HG02970 (cell line): Measurements from ENCODE around the gene KCNN3.
A peak's percentile ranks its signal among the peaks of the same experiment; 100 is the strongest.
"Not testable (repeated sequence)": the region's sequence is repeated elsewhere in the genome, so short reads cannot be mapped to it uniquely, and the experiment has no call there.

Experiments used
- ATAC-seq: cut with Tn5 transposase; IDR thresholded peaks from one replicate; pipeline ENCODE4 v1.9.1; 2021; ENCODE audit warnings: mild to moderate bottlenecking, moderate library complexity, moderate number of reproducible peaks; ENCODE audit not compliant: unreplicated experiment, low FRiP score

Gene KCNN3

DNA sequence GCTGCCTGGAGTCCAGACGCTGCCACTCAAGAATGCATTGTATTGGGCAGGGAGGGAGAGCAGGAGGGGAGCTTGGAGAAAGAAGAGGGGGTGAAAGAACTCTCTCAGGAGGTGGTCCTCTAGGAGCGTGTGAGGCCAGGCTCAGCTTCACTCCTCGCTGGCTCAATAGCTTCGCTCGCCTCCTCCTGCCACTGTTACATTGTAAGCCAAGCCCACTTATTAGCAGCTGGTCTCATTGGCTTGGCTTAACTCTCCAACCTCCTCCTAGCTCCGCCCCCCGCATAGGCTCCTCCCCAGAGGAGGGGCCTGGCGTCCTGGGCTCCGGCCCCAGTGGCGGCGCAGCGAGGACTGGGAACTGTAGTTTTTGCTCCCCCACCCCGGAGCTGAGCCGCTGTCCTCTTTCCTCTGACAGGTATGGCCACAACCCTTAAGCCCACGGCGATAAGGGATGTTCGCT is at the start of gene KCNN3:
Gene KCNN3, minus strand, starts transcription at position 167 of the 457 bp plus-strand sequence. CDS start 317 bp downstream, outside the sequence.
- peak; percentile 53 for ATAC-seq

DNA sequence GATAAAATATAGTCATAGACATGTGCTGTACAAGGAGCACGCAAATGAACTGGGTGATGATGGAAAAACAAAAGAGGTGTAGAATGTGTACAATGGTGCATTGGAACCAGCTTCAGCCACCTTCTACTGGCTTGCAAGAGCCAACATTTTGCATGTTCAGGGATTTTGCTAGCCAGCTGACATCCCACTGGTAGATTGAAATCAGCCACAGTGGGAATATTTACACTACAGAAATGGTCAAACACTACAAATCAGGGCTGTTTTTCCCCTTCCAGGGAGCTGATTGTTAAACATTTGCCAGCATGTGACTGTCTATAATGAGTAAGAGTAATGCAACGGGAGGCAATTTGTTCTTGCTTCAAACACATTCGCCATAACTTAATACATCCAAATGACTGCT is 43.2 kb upstream of the KCNN3 start:
- ATAC-seq, result no peak

DNA sequence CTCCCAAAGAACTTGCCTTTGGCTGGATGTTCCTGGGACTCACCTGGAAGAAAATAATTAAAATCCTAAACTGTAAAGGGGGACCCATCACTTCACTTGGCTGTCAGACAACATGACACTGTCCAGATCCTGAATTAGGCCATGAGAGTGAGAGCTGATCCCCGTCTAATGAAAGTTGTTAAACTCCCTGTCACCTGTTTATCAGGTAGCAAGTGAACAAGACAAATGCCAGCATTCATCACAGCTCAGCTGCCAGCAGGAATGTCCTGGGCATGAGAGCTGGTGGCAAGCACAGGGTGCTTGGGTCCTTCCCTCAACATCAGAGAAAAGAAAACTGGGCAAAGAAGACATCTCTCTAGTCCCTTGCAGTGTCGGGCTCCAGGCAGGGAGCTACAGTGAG is 42.7 kb upstream of the KCNN3 start:
- no peak for ATAC-seq

DNA sequence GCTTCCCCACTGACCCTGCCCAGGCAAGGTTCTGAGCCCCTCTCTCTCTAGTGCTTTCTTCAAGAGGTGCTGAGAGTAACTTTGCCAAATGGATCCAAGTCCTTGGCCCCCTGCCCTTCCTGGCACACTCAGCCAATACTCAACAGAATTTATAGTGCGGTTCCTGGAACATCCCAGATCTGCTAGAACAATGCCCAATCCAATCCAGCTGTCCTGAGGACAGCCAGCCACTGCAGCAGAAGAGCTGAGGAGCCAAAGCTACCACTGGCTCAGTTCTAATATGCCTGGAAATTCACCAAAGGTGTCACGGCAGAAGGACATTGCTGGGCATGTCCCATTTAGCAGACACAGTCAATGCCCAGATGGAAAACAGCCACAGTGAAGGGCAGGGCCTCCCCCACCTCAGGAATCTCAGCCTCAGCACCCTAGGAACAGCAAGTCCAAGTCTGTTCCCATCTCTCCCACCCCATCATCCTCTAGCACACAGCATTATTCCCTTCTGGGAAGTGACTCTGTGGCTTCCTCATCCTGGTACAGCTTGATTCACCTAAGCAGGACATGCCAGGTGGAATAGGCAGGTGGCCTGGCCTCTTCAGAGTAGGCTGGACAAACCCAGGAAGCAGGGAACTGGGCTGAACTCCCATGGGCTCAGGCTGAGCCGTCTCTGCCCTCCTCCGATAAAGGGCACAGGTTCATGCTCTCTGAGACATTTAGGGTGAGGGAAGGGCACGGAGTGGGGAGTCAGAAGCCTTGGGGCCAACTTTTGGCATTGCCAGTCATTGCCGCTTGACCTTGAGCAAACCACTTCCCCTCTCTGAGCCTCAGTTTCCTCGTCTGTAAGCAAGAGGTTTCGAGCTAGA is 41.8 kb upstream of the KCNN3 start:
- no peak for ATAC-seq

DNA sequence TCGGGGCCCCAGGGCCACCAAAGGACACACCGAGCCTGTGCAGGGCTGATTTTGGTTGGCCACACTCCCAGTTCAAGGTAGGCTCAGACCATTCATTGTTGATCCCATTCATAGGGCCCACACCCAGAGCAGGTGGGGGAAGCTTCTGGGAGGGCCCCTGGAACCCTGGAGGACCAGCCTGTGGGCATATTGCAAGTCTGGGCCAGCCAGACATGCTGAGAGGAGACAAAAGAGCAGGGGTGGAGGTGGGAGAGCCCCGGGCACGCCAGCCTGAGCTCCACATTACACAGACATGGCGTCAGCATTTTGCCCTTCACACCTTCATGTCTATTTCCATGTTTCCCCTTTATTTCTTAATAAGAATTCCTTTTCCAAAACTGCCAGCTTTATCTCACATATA is 40.8 kb upstream of the KCNN3 start:
- no peak for ATAC-seq

DNA sequence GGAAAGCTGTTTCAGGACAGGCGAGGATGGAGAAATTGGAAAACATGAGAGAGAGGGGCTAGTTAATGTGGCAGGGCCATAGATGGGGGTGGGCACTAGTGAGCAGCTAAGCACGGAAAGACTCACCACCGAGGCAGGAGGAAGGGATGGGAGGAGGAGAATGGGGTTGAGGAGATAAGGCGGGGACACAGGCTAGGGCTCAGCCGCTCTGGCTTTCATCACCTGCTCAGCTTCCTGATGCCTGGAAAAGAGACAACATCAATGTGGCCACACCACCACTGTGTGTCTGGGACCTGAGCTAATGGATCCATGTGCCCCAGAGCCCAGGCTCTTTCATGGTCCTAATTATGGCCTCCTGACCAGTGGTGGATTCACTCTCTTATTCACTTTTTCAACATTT is 38.9 kb upstream of the KCNN3 start:
- ATAC-seq, result no peak

DNA sequence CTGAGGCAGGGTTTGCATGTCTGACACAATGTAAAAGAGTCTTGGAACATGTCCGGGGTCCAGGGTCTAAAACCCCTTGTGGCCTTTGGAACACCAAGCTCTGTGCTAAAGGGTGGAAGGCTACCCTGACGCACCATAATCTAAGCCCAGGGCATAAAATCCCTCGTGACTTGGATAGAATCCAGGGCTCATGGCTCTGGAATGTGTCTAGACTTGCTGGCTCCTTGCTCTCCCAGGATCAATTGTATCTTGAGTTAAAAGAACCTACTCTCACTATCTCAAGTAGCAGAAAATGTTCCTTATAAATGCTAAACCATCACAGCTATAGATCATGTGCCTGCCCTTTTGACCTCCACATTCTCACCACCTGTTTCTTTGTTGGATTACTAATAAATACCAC is 38.0 kb upstream of the KCNN3 start:
- not testable (repeated sequence) for ATAC-seq

DNA sequence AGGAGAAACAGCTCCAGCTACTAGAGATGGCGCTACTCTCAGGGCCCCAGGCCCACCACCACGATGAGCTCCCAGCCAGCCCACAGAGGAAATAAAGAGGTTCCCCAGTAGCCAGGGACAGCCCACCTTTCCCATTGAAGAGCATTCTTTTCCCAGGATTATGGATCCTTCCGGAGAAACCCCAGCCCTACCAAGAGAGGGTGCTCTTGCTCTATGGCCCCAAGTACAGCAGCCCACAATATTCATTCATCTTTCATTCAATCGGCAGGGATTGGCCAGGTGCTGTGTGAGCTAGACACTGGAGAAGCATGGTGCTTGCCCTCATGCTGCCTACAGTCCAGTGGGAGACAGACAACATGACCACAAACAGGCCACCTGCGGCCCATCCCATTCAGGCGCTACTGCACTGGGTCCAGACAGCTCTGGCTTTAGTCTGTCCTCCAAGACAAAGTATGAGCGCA is 36.6 kb upstream of the KCNN3 start:
- ATAC-seq, result no peak

DNA sequence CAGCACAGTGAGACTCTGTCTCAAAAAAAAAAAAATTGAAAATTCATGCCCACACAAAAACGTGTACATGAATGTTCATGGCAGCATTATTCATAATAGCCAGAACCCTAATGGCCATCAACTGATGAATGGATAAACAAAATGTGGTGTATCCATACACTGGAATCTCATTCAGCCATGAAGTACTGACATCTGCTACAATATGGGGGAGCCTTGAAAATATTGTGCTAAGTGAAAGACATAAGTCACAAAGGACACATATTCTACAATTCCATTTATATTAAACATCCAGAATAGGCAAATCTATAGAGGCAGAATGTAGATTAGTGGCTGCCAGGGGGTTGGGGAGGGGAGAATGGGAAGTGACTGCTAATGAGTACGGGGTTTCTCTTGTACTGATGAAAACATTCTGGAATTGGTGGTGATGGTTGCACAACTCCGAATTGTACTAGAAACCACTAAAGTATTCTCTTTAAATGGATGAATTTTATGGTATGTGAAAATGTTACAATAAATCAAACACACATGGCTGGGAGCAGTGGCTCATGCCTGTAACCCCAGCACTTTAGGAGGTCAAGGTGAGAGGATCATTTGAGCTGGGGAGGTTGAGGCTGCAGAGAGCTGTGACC is 33.0 kb upstream of the KCNN3 start:
- ATAC-seq, result no peak

DNA sequence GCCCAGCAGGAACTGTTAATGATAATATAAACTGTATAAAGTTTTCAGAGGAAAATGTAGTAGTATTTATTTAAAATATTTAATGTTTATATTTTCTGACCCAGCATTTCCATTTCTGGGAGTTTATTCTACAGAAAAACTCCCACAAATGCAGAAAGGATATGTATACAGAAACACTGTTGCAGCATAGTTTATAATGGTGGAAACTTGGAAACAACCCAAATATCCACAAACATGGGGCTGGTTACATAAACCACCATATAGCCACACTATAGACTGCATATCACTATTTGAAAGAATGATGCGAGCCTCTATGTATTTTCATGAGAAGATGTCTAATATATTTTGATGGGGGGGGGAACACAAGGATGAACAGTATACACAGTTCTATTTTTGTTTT is 31.5 kb upstream of the KCNN3 start:
- no peak for ATAC-seq

DNA sequence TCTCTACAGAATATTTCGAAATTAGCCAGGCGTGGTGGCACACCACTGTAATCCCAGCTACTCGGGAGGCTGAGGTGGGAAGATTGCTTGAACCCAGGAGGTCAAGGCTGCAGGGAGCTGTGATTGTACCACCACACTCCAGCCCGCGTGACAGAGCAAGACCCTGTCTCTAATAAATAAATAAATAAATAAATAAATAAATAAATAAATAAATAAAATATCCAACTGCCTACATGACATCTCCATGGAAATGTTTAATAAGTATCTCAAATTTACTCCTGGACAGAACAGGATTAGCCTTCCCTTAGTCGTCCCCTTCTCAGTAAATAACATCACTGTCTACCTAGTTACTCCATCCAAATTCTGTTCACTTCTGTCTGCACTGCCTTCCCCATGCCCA is 29.0 kb upstream of the KCNN3 start:
- no peak for ATAC-seq

DNA sequence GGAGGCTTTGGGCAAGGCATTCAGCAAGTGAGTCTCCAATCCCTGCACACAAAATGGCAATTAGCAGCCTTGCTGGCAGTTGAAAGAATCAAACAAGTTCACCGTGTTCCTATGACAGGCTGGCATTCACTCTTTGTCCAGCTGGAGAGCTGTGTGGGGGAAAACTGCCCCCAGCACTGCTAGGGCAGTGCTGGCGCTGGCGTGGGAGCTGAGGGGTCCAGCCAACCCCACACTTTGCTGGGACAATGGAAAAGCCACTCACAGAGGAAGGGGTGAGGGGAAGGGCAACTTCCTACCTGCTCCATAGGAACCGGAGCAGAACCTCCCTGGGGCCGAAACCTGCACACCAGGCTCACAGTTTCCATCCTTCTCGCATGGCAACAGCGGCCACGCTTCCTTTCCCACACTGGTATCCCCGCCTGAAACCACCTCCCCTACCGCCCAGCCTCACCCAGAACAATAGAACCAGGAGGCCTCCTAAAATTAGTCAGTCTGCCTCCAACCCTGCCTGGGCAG is 26.7 kb upstream of the KCNN3 start:
- ATAC-seq, result no peak

DNA sequence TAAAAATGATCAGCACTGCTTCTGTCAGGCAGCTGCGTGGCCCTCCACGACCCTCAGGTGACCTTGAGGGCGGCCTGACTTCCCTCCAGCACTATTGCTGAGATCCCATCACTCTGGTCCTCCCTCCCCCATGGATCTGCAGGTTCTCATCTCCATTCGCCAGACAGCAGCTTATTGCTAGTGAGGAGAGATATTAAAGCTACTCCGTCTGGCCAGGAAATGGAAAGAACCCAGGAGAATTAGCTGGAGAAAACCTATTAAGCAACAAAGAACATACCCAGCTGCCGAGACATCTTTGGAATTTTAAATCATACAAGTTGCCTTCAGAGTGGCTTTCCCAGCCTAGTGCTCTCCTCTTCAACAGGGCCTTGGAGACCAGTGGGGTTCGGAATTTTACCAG is 25.7 kb upstream of the KCNN3 start:
- no peak for ATAC-seq

DNA sequence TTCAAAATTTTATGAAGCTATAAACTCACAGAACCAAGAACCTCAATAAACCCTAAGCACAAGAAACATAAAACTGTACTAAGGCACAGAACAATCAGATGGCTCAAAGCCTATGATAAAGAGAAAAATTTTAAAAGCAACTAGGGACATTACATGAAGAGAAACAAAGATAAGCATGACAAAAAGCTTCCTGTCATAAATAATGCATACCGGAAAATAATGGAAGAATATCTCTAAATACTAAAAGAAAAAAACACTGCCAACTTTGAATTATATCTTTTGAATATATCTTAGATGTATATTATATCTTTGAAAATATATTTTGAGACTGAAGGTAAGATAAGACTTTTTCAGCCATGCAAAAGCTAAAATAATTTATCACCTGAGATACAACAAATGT is 21.4 kb upstream of the KCNN3 start:
- ATAC-seq, result no peak

DNA sequence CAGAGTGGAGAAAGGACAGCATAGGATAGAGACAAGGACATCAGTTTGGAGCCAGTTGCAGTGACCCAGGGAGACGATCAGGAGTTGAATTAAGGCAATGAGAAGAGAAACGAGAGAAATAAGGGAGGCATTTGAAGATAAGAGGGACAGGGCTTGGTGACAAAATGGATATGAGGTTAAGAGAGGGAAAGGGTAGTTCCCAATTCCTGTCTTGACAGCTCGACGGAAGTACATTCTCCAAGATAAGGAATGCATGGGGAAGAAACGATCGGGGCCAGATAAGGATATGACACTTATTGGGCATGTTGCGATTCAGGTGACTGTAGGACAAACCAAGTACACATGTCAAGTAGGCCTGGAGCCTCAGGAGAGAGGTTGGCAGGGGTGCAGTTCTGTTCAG is 18.7 kb upstream of the KCNN3 start:
- ATAC-seq, result no peak

DNA sequence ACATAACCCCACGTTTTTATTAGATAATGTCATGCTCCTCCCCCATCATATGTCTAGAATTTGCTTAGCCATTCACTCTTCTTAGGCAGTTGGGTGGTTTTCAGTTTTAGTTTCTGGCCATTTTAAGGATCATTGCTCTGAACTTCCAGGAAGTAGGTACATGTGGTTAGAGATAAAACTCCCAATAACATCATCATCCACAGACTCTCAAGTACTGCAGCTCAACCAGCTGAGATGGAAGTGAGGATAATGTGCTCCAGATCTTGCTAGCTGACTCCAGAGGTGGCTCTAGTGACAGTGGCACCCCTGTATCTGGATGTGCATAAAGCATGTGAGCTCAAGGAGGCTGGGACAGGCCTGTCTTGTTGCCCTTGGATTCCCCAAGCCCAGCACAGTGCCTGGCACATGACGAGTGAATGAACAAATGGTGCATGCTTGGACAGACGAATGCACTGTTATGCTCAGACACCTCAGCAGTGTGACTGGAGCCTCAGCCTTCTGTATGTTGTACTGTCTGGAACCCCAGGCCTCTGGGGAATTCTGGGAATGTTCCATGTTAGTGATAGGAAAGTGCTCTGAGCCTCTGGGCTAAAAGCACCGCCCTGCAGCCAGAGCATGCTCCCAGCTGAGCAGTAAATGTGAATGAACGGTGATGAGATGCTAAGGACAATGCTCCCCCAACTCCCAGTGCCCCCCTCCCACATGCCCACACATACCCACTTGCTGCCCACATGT is 16.4 kb upstream of the KCNN3 start:
- ATAC-seq, result no peak

DNA sequence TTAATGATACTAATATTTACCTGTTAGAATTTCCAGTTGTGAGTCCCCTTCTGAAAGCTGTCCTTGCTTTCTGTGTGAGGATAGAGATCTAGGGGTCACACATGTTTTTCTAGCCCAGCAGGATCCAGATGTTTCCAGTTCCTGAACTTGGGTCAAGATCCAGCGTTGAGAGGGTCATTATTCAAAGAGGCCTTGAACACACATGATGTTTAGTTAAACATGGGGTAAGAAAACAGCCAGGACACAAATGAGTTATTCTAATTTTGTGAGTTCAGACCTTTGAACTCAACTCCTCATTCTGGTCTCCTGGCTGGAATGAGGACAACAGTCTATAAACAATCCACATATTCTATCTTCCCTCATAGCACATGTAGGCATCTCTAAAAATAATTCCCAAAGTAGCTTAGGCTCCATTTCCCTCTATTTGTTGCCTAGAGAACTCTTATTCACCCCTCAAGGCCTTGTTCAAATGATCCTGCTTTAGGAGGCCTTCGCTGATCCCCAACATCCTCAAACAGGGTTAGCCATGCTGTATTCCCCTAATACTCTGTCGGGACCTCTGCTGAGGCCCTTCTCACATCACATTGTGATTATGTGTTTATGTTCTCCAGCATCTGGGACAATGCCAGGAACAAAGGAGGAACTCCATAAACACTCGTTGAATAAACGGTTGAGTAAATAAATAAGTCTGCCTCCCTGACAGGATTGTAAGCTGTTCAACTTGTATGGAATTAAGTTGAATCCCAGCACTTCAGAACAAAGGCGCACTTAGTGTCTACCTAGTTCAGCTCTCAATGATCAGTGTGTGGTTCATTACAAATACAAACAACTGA is 15.0 kb upstream of the KCNN3 start:
- no peak for ATAC-seq

DNA sequence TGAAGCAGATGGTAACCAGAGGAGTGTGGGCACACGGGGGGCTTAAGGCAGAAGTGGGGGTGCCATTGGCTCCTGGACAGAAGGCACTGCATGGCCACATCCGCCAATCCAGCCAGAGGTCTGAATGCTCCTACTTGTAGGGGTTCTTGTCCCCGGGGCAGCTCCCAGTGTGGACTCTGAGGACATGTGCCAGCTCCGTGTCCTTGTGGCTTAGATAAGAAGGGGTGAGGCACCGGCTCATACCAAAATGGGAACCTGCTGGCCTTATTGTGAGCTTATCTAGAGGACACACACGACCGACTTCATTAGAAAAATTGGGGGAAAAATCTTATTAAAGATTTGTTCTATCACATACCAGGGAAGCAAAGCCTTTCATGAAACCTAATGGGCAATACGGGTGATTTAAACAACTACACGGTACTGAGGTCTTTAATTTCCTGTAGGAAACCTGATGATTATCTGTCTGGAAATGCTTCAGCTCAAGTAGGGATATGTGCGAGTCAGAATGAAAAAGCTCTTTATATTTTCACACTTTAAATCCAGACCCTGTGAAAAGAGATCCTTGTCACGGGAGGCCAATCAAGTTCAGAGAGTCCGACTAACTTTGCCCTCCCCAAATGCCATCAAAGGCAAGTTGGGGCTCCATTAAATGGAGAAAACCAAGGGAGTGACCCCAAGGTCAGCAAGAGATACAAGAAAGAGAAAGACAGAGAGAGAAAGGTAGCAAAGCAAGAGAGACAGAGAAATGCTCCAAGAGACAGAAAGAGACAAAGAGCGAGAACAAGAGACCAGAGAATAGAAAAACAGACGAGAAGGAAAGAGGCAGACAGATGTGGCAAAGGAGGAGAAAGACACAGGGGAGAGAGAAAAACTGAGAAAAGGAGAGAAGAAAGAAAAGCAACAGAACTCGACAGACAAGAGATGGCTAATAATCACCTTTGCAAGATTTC is 14.1 kb upstream of the KCNN3 start:
- no peak for ATAC-seq
